Measurements from ENCODE around the gene RPS10.

The RPS10 gene

DNA sequence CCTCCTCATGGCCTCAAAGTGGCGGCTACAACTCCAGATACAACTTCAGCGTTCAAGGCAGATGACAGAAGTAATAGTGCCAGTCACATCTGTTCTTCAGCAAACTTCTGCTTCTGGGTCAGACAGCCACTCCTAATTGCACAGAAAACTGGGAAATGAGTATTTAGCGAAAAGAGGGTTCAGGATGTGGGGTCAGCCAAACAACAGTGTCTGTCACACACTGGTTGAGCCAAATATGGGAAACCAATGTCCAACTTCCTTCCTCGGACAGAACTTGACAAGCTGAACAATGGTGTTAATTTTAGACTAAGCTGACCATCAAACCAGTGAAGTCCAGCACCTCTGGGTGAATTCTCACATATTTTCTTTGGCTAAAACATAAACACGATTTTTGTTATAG lies 55.5 kb downstream of the RPS10 start:
- DNase-seq (ENCODE audit: low read depth) = no peak

DNA sequence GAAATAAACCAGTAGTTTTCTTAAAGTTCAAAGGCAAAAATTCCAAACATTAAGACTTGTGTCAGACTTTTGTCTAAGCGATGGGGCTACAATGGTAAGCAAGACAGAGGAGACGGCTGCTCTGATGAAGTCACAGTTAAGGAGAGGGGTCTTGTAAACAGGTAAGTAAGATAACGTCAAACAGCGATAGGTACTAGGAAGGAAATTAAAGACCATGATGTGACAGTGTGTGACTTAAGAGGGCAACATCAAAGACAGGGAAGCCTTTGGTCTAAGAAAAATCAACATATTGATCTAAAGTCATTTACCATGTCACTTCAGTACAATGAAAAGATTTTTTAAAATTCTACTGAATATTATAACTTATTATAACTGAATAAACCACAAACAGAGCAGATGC lies 56.5 kb downstream of the RPS10 start:
- DNase-seq (ENCODE audit: low read depth) = no peak

Measured in stromal cell of bone marrow (primary cell).